ENCODE results near the gene IL1R2. TPM values are rescaled to one million over a fixed set of nuclear protein-coding genes. Genes with fewer than 3 reads are reported as not detected.
A peak's percentile ranks its signal among the peaks of the same experiment; 100 is the strongest.

IL1R2 gene
- total and polyA plus RNA-seq, 2 of the 13 experiments (the other 11 are each of a cell fraction or from before 2014, with no cell fraction given) = 3.6 to 7.3 TPM

GRCh38 chr2:102059151-102059550 is 67.4 kb downstream of the IL1R2 start (continued):
- TF ChIP-seq KIAA2018 (CRISPR knock-in tag; IDR thresholded peaks at IDR 0.05; ENCODE audit: borderline replicate concordance) = no peak
- TF ChIP-seq ZFP62 (CRISPR knock-in tag; IDR thresholded peaks at IDR 0.05) = no peak
- no peak for TF ChIP-seq ZNF264 (CRISPR knock-in tag; IDR thresholded peaks at IDR 0.05)
- TF ChIP-seq FOXA3 (CRISPR knock-in tag; IDR thresholded peaks at IDR 0.05) = peak; percentile 41; the same call in 1 of the 2 replicates
- TF ChIP-seq ZMYM3 (CRISPR knock-in tag; IDR thresholded peaks at IDR 0.05) = no peak
- no peak for TF ChIP-seq CHCHD3 (CRISPR knock-in tag; IDR thresholded peaks at IDR 0.05)
- TF ChIP-seq, protein P1, sequence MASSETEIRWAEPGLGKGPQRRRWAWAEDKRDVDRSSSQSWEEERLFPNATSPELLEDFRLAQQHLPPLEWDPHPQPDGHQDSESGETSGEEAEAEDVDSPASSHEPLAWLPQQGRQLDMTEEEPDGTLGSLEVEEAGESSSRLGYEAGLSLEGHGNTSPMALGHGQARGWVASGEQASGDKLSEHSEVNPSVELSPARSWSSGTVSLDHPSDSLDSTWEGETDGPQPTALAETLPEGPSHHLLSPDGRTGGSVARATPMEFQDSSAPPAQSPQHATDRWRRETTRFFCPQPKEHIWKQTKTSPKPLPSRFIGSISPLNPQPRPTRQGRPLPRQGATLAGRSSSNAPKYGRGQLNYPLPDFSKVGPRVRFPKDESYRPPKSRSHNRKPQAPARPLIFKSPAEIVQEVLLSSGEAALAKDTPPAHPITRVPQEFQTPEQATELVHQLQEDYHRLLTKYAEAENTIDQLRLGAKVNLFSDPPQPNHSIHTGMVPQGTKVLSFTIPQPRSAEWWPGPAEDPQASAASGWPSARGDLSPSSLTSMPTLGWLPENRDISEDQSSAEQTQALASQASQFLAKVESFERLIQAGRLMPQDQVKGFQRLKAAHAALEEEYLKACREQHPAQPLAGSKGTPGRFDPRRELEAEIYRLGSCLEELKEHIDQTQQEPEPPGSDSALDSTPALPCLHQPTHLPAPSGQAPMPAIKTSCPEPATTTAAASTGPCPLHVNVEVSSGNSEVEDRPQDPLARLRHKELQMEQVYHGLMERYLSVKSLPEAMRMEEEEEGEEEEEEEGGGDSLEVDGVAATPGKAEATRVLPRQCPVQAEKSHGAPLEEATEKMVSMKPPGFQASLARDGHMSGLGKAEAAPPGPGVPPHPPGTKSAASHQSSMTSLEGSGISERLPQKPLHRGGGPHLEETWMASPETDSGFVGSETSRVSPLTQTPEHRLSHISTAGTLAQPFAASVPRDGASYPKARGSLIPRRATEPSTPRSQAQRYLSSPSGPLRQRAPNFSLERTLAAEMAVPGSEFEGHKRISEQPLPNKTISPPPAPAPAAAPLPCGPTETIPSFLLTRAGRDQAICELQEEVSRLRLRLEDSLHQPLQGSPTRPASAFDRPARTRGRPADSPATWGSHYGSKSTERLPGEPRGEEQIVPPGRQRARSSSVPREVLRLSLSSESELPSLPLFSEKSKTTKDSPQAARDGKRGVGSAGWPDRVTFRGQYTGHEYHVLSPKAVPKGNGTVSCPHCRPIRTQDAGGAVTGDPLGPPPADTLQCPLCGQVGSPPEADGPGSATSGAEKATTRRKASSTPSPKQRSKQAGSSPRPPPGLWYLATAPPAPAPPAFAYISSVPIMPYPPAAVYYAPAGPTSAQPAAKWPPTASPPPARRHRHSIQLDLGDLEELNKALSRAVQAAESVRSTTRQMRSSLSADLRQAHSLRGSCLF (CRISPR knock-in tag; IDR thresholded peaks at IDR 0.05; ENCODE audit: borderline replicate concordance) = no peak
- TF ChIP-seq, protein P2, sequence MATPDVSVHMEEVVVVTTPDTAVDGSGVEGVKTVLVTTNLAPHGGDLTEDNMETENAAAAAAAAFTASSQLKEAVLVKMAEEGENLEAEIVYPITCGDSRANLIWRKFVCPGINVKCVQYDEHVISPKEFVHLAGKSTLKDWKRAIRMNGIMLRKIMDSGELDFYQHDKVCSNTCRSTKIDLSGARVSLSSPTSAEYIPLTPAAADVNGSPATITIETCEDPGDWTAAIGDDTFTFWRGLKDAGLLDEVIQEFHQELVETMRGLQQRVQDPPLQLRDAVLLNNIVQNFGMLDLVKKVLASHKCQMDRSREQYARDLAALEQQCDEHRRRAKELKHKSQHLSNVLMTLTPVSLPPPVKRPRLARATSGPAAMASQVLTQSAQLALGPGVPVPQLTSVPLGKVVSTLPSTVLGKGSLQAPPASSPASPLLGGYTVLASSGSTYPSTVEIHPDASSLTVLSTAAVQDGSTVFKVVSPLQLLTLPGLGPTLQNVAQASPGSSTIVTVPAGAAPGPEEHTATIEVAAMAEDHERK (CRISPR knock-in tag; IDR thresholded peaks at IDR 0.05; ENCODE audit: low read depth) = no peak
- no peak for TF ChIP-seq REST (IDR thresholded peaks at IDR 0.05; ENCODE audit: borderline replicate concordance in 1 of 2, low read depth in 1 of 2, low read length in 2 of 2)
- no peak for TF ChIP-seq ZNF570 (CRISPR knock-in tag; IDR thresholded peaks at IDR 0.05; ENCODE audit: borderline replicate concordance)
- TF ChIP-seq ZNF562 (CRISPR knock-in tag; IDR thresholded peaks at IDR 0.05; ENCODE audit: borderline replicate concordance) = no peak
